Measurements from ENCODE around the gene SELENOW.

DNA sequence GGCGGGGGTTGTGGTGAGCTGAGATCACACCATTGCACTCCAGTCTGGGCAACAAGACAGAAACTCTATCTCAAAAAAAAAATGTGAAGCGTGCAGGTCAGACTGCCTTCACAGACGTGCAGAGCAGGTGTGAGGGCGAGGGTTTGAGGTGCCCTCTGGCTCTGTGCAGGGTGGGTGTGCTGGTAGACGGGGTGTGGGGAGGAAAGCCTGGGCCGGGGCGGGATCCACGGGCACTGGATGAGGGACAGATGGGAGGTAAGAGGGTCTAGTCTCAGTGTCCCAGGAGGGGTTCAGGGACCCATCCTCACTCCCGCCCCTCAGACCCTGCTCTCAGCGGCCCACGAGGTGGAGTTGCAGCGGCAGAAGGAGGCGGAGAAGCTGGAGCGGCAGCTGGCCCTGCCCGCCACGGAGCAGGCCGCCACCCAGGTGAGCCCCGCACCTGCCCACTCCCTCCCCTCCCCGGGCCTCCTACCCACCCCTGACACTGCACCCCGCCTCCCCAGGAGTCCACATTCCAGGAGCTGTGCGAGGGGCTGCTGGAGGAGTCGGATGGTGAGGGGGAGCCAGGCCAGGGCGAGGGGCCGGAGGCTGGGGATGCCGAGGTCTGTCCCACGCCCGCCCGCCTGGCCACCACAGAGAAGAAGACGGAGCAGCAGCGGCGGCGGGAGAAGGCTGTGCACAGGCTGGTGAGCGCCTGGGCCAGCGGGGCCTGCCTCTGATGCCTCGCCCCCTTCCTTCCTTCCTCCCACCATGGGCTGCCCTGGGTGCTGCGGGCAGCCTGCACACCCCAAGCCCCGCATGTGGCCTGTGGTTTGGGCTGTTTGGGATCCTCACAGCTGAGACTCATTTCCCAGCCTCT, 24.1 kb upstream of the SELENOW start:
- no peak for TF ChIP-seq CTCF (IDR thresholded peaks at IDR 0.05 in 4 of 5, conservative IDR thresholded peaks at IDR 0.05 in 1 of 5)
- TF ChIP-seq POLR2A (IDR thresholded peaks at IDR 0.05): no peak

Data from gastrocnemius medialis (tissue), 4 donors.